Neuronal stem cell (in vitro differentiated cells): ENCODE results near the gene AP2M1.
A peak's percentile ranks its signal among the peaks of the same experiment; 100 is the strongest.
"Not testable (repeated sequence)": the region's sequence is repeated elsewhere in the genome, so short reads cannot be mapped to it uniquely, and the experiment has no call there.

ENCODE experiments used
- DNase-seq: peaks from one replicate; pipeline ENCODE4 v3.0.0-alpha.2; 2013; ENCODE audit warnings: low spot score
- H2AFZ ChIP-seq: one replicate; pipeline ENCODE4 v1.6.1; 2013; ENCODE audit warnings: mild to moderate bottlenecking, low read length, inconsistent platforms
- H2AK5ac ChIP-seq: 2 replicates; pipeline ENCODE4 v1.6.1; 2013; ENCODE audit warnings: low read depth, mild to moderate bottlenecking, inconsistent platforms, low read length, moderate library complexity, mixed read lengths
- H2BK120ac ChIP-seq: 2 replicates; pipeline ENCODE4 v1.6.1; 2013; ENCODE audit warnings: low read depth, mild to moderate bottlenecking, inconsistent platforms, low read length, moderate library complexity, mixed read lengths
- H2BK12ac ChIP-seq: one replicate; pipeline ENCODE4 v1.6.1; 2013; ENCODE audit warnings: low read length, inconsistent platforms
- H2BK15ac ChIP-seq: 2 replicates; pipeline ENCODE4 v1.6.1; 2013; ENCODE audit warnings: mild to moderate bottlenecking, low read length, inconsistent platforms, mixed read lengths
- H2BK5ac ChIP-seq: one replicate; pipeline ENCODE4 v1.6.1; 2013; ENCODE audit warnings: inconsistent platforms, mild to moderate bottlenecking, low read length, moderate library complexity
- H3K14ac ChIP-seq: one replicate; pipeline ENCODE4 v1.6.1; 2013; ENCODE audit warnings: low read length, inconsistent platforms
- H3K18ac ChIP-seq: 2 replicates; pipeline ENCODE4 v1.6.1; 2013; ENCODE audit warnings: low read length, inconsistent platforms
- H3K23ac ChIP-seq: 2 replicates; pipeline ENCODE4 v1.6.1; 2013; ENCODE audit warnings: low read depth, mild to moderate bottlenecking, mixed read lengths, low read length, inconsistent platforms; ENCODE audit not compliant: poor library complexity
- H3K27ac ChIP-seq: replicated peaks from 3 replicates; pipeline ENCODE4 v1.5.1; 2013; ENCODE audit warnings: low read length, inconsistent platforms
- H3K27me3 ChIP-seq, 3 experiments: 2 replicates each; pipeline ENCODE4 v1.6.1; 2013; ENCODE audit warnings: low read length in 3 of 3, mild to moderate bottlenecking in 2 of 3, inconsistent platforms in 1 of 3, low read depth in 1 of 3, mixed read lengths in 1 of 3, moderate library complexity in 1 of 3; ENCODE audit not compliant: control insufficient read depth in 3 of 3, insufficient read depth in 3 of 3
- H3K36me3 ChIP-seq, 2 donors: replicated peaks in 1 of 2; 2 replicates each; pipeline ENCODE4 v1.6.1; 2013; ENCODE audit warnings: low read length in 2 of 2; ENCODE audit not compliant: control insufficient read depth in 2 of 2, insufficient read depth in 2 of 2
- H3K4ac ChIP-seq: 2 replicates; pipeline ENCODE4 v1.6.1; 2013; ENCODE audit warnings: inconsistent platforms, mild to moderate bottlenecking, low read length, moderate library complexity
- H3K4me1 ChIP-seq, 2 donors: 1 replicate in 1 of 2; 2 replicates in 1 of 2; pipeline ENCODE4 v1.6.1; 2013; ENCODE audit warnings: low read length in 2 of 2, low read depth in 1 of 2; ENCODE audit not compliant: control insufficient read depth in 2 of 2, insufficient read depth in 1 of 2
- H3K4me2 ChIP-seq: one replicate; pipeline ENCODE4 v1.6.1; 2013; ENCODE audit warnings: mild to moderate bottlenecking, low read length, inconsistent platforms; ENCODE audit not compliant: insufficient read depth, poor library complexity, severe bottlenecking
- H3K4me3 ChIP-seq, 2 donors: 2 replicates each; pipeline ENCODE4 v1.5.1; 2013; ENCODE audit warnings: low read length in 2 of 2, mild to moderate bottlenecking in 2 of 2, inconsistent platforms in 1 of 2, moderate library complexity in 1 of 2
- H3K79me1 ChIP-seq: one replicate; pipeline ENCODE4 v1.6.1; 2013; ENCODE audit warnings: low read depth, mild to moderate bottlenecking, inconsistent platforms, low read length, moderate library complexity
- H3K9ac ChIP-seq: one replicate; pipeline ENCODE4 v1.6.1; 2013; ENCODE audit warnings: mild to moderate bottlenecking, low read depth, low read length, inconsistent platforms; ENCODE audit not compliant: poor library complexity
- H3K9me3 ChIP-seq, 2 donors: replicated peaks in 1 of 2; 2 replicates each; pipeline versions ENCODE3 to v1.6.1; 2013; ENCODE audit warnings: low read length in 2 of 2, mild to moderate bottlenecking in 2 of 2, inconsistent platforms in 1 of 2, low read depth in 1 of 2, mixed read lengths in 1 of 2, moderate library complexity in 1 of 2; ENCODE audit not compliant: control insufficient read depth in 2 of 2, insufficient read depth in 1 of 2
- H4K8ac ChIP-seq: one replicate; pipeline ENCODE4 v1.6.1; 2013; ENCODE audit warnings: low read depth, mild to moderate bottlenecking, inconsistent platforms, low read length, moderate library complexity
- H4K91ac ChIP-seq: one replicate; pipeline ENCODE4 v1.6.1; 2013; ENCODE audit warnings: low read length, low read depth, mild to moderate bottlenecking, inconsistent platforms; ENCODE audit not compliant: poor library complexity
- WGBS, 2 donors: extraction: QIAGEN DNeasy Blood & Tissue Kit; methylation state at CpG; one replicate each; pipeline ENCODE4 v1.1.7; 2013; ENCODE audit warnings: missing lambda C conversion rate in 2 of 2, mixed read lengths in 1 of 2; ENCODE audit not compliant: insufficient read length in 2 of 2, insufficient replicate concordance in 1 of 2; ENCODE audit errors: extremely low coverage in 2 of 2; 5-methylcytosine and 5-hydroxymethylcytosine counted together

AP2M1 gene

DNA sequence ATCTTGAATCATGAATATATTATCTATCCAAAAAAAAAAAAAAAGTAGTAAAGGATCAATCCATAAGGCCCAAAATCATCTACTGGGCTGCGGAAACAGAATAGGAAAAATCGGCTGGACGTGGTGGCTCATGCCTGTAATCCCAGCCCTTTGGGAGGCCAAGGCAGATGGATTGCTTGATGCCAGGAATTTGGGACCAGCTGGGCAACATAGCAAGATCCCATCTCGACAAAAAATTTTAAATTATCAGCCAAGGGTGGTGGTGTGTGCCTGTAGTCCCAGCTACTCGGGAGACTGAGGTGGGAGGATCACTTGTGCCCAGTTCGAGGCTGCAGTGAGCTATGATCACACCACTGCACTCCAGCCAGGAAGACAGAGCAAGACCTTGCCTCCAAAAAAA is 25.5 kb upstream of the AP2M1 start:
- Histone ChIP-seq H3K36me3 (peaks cover 8 to 24% of the 10 kb centered on the region in 2 donors), H3K4me1 (no peaks in the 10 kb centered on the region), H3K79me1 (no peaks in the 10 kb centered on the region), H2BK15ac (no peak overlapping the region), H2BK120ac (no peak overlapping the region), H3K14ac (no peak overlapping the region), H2BK5ac (no peak overlapping the region), H3K4me2 (no peak overlapping the region), H3K27me3 (no peaks in the 10 kb centered on the region), H4K8ac (no peak overlapping the region), H2AFZ (no peak overlapping the region), H2AK5ac (no peak overlapping the region), H3K9me3 (no peaks in the 10 kb centered on the region), H4K91ac (no peak overlapping the region), H3K9ac (no peak overlapping the region), H3K4me3 (no peak overlapping the region), H3K4ac (no peak overlapping the region), H3K27ac (no peak overlapping the region), H3K18ac (no peak overlapping the region), H2BK12ac (no peak overlapping the region), H3K23ac (no peak overlapping the region)
- no peak for DNase-seq
- WGBS, 2 donors, result no CpG with 5 or more reads among the region's 6 CpGs

GRCh38 chr3:184149770-184150169 is 24.9 kb upstream of the AP2M1 start:
- not testable (repeated sequence) for H3K27me3 ChIP-seq, H3K4me1 ChIP-seq, H3K18ac ChIP-seq, H3K27ac ChIP-seq, DNase-seq, H3K4me2 ChIP-seq, H3K4me3 ChIP-seq, H3K14ac ChIP-seq, H3K9ac ChIP-seq, H2BK5ac ChIP-seq, H3K79me1 ChIP-seq, H3K9me3 ChIP-seq, H4K91ac ChIP-seq, H2BK120ac ChIP-seq, H2BK15ac ChIP-seq, H3K23ac ChIP-seq, H4K8ac ChIP-seq, H2AK5ac ChIP-seq, H2AFZ ChIP-seq, H2BK12ac ChIP-seq, H3K4ac ChIP-seq
- no CpG with 5 or more reads among the region's 6 CpGs for WGBS, 2 donors
- H3K36me3 ChIP-seq, result peaks cover 3 to 18% of the 10 kb centered on the region in 2 donors

GRCh38 chr3:184154885-184155643 is 19.6 kb upstream of the AP2M1 start, which contains the start of gene DVL3:
TSS of gene DVL3 (plus strand) at chr3:184155377. CDS start at chr3:184155636, 259 bp downstream.
- H3K9ac ChIP-seq, result peak within 1 kb of the TSS; percentile 96
- H2BK120ac ChIP-seq, result peak within 1 kb of the TSS; percentile 10
- H2AFZ ChIP-seq, result peak within 1 kb of the TSS; percentile 93
- H3K79me1 ChIP-seq, result peaks cover 1% of the 10 kb centered on the region
- H3K36me3 ChIP-seq, result peaks cover 0 to 5% of the 10 kb centered on the region in 2 donors
- no peak within 1 kb of the TSS for H4K8ac ChIP-seq
- peak within 1 kb of the TSS; percentile 80 for H3K4me2 ChIP-seq
- H3K9me3 ChIP-seq, result no peaks in the 10 kb centered on the region
- H3K14ac ChIP-seq, result peak within 1 kb of the TSS; percentile 89
- WGBS, 2 donors, result no CpG with 5 or more reads among the region's 84 CpGs
- H3K18ac ChIP-seq, result peak within 1 kb of the TSS; percentile 98
- peak; percentile 72 for DNase-seq
- H3K27ac ChIP-seq, result peak within 1 kb of the TSS; percentile 99
- H3K27me3 ChIP-seq, result no peaks in the 10 kb centered on the region
- H3K4me3 ChIP-seq, result peak within 1 kb of the TSS; percentile 94 to 100
- H3K4me1 ChIP-seq, result peaks cover 7 to 10% of the 10 kb centered on the region in 2 donors
- H2AK5ac ChIP-seq, result peak within 1 kb of the TSS; percentile 94
- H2BK12ac ChIP-seq, result peak within 1 kb of the TSS; percentile 41
- H4K91ac ChIP-seq, result no peak within 1 kb of the TSS
- H2BK5ac ChIP-seq, result peak within 1 kb of the TSS; percentile 93
- peak within 1 kb of the TSS; percentile 89 for H2BK15ac ChIP-seq
- no peak within 1 kb of the TSS for H3K4ac ChIP-seq
- H3K23ac ChIP-seq, result peak within 1 kb of the TSS; percentile 20

DNA sequence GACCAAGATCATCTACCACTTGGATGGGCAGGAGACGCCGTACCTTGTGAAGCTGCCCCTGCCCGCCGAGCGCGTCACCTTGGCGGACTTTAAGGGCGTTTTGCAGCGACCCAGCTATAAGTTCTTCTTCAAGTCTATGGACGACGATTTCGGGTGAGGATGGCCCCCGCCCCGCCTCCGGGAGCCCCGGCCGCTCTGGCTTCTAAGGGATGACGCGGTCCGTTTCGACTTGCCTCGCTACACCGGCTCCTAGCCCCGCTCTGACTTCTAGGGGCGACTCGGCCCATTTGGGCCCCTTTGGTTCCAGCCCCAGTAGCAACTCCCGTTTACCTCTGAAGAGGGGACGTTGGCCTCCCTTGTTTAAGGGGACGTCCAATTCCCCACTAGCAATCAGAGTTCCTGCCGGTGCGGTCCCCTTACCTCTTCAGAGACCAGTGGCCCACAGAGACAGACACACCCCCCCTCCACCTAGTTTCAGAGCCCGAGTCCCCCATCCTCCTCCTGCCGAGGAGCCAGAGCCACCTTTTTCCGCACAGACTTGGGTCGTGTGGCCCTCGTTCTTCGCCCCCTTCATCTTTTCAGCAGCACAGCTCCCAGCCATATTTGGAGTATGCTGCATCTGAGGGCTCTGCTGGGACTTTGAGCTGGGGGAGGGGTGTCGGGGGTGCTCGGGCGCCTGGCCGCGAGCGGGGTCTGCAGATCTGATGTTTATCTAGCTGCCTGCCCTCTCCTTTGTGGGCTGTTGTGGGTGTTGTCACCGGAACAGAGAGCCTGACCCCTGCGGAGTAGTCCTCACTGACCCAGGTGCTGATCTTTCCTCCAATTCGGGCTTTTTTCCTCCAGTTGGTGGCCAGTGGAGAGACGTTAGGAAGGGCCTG is 18.8 kb upstream of the AP2M1 start:
- no peak overlapping the region for H3K4ac ChIP-seq
- peaks cover 0 to 12% of the 10 kb centered on the region in 2 donors for H3K36me3 ChIP-seq
- peak overlapping the region; percentile 94 to 100 for H3K4me3 ChIP-seq
- no peak for DNase-seq
- H2AK5ac ChIP-seq, result peak overlapping the region; percentile 94
- H3K4me1 ChIP-seq, result peaks cover 7 to 10% of the 10 kb centered on the region in 2 donors
- peak overlapping the region; percentile 85 for H2AFZ ChIP-seq
- H3K9ac ChIP-seq, result peak overlapping the region; percentile 96
- H2BK15ac ChIP-seq, result no peak overlapping the region
- H3K23ac ChIP-seq, result no peak overlapping the region
- H4K8ac ChIP-seq, result no peak overlapping the region
- H3K18ac ChIP-seq, result peak overlapping the region; percentile 98
- no peak overlapping the region for H4K91ac ChIP-seq
- peak overlapping the region; percentile 99 for H3K27ac ChIP-seq
- H3K14ac ChIP-seq, result peak overlapping the region; percentile 89
- H2BK12ac ChIP-seq, result no peak overlapping the region
- H3K4me2 ChIP-seq, result peak overlapping the region; percentile 80
- H3K27me3 ChIP-seq, result no peaks in the 10 kb centered on the region
- peaks cover 7% of the 10 kb centered on the region for H3K79me1 ChIP-seq
- no peaks in the 10 kb centered on the region for H3K9me3 ChIP-seq
- H2BK120ac ChIP-seq, result peak overlapping the region; percentile 10
- H2BK5ac ChIP-seq, result peak overlapping the region; percentile 93
- no CpG with 5 or more reads among the region's 47 CpGs for WGBS, 2 donors
